ENCODE data around the gene GRM7. TPM values are rescaled to one million over a fixed set of nuclear protein-coding genes. Genes with fewer than 3 reads are reported as not detected.

GRM7 gene
- total RNA-seq, 1 experiment from 2014 or later, result 0.28 TPM

DNA sequence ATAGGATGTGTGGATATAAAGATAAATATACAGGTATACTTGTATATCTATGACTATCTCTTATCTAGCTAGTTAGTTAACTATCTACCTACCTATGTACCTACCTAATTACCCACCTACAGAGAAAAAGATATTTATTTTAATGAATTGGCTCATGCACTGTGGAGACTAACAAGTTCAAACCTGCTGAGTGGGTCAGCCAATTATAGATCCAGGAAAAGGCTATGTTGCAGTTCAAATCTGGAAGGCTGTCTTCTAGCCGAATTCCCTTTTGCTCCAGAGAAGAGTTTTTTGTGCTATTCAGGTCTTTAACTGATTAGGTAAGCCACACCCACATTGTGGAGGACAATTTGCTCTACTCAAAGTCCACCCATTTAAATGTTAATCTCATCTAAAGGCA, 335.0 kb downstream of the GRM7 start:
- TF ChIP-seq, protein P1, sequence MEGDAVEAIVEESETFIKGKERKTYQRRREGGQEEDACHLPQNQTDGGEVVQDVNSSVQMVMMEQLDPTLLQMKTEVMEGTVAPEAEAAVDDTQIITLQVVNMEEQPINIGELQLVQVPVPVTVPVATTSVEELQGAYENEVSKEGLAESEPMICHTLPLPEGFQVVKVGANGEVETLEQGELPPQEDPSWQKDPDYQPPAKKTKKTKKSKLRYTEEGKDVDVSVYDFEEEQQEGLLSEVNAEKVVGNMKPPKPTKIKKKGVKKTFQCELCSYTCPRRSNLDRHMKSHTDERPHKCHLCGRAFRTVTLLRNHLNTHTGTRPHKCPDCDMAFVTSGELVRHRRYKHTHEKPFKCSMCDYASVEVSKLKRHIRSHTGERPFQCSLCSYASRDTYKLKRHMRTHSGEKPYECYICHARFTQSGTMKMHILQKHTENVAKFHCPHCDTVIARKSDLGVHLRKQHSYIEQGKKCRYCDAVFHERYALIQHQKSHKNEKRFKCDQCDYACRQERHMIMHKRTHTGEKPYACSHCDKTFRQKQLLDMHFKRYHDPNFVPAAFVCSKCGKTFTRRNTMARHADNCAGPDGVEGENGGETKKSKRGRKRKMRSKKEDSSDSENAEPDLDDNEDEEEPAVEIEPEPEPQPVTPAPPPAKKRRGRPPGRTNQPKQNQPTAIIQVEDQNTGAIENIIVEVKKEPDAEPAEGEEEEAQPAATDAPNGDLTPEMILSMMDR (conservative IDR thresholded peaks at IDR 0.05), result no peak
- H3K23ac ChIP-seq (ENCODE audit: insufficient read length, low read depth, low read length), result no peak overlapping the region
- no peak for DNase-seq

More for the DNA sequence above, 335.0 kb downstream of the GRM7 start:
- Mint-ChIP-seq H3K27me3 (ENCODE audit: low read depth) (no peaks in the 10 kb centered on the region), H3K36me3 (ENCODE audit: insufficient read depth in 1 of 3, low read depth in 3 of 3) (no peaks in the 10 kb centered on the region; a peak in 1 of 7 replicates), H3K4me1 (peaks cover 0 to 2% of the 10 kb centered on the region in 2 experiments; a peak in 1 of 4 replicates), H3K9me3 (peaks cover 0 to 4% of the 10 kb centered on the region in 2 experiments; a peak in 2 of 5 replicates), H3K4me3 (no peak overlapping the region), H3K27ac (no peak overlapping the region)
- Histone ChIP-seq H3K23me2 (ENCODE audit: insufficient read length, low read depth, low read length, poor library complexity, severe bottlenecking) (no peaks in the 10 kb centered on the region), H3K56ac (ENCODE audit: insufficient read length, low read depth, low read length) (no peak overlapping the region), H3K4me1 (ENCODE audit: insufficient read depth, low read length) (no peaks in the 10 kb centered on the region), H2AK5ac (ENCODE audit: insufficient read length, low read length) (no peak overlapping the region), H4K8ac (replicated peaks; ENCODE audit: insufficient read length, low read depth, low read length) (no peak overlapping the region), H2BK20ac (ENCODE audit: low read depth, low read length, poor library complexity, severe bottlenecking) (no peak overlapping the region), H3K79me2 (ENCODE audit: insufficient read depth, low read length) (no peaks in the 10 kb centered on the region), H3K4ac (ENCODE audit: low read depth, low read length) (no peak overlapping the region), H3K27me3 (ENCODE audit: insufficient read depth, low read length) (no peaks in the 10 kb centered on the region), H3K18ac (ENCODE audit: insufficient read length, low read depth, low read length) (no peak overlapping the region), H3K27ac (ENCODE audit: insufficient read length, low read depth, low read length) (no peak overlapping the region), H3T11ph (ENCODE audit: low read length) (no peak overlapping the region), H2BK120ac (ENCODE audit: low read depth, low read length, poor library complexity, severe bottlenecking) (no peak overlapping the region), H2BK15ac (ENCODE audit: low read depth, low read length) (no peak overlapping the region), H4K91ac (ENCODE audit: insufficient read length, low read depth, low read length) (no peak overlapping the region), H3K9me3 (ENCODE audit: control insufficient read depth, low read depth, low read length) (no peaks in the 10 kb centered on the region), H3K4me2 (ENCODE audit: insufficient read depth, insufficient read length, low read length) (no peak overlapping the region), H4K20me1 (ENCODE audit: control insufficient read depth, insufficient read depth, insufficient read length) (no peaks in the 10 kb centered on the region), H4K5ac (ENCODE audit: insufficient read length, low read depth, low read length) (no peak overlapping the region), H3K14ac (ENCODE audit: insufficient read depth, low read length) (no peak overlapping the region), H2BK5ac (ENCODE audit: insufficient read length, low read length) (no peak overlapping the region), H3K9ac (ENCODE audit: extremely low read depth, insufficient read length, low read length) (no peak overlapping the region), H3K79me1 (ENCODE audit: insufficient read depth, low read depth, low read length, poor library complexity, severe bottlenecking) (no peaks in the 10 kb centered on the region), H2AFZ (ENCODE audit: low read length) (no peak overlapping the region), H2BK12ac (ENCODE audit: insufficient read length, low read depth, low read length) (no peak overlapping the region)
- WGBS (ENCODE audit: extremely low coverage, insufficient read length, low lambda C conversion rate), result no CpG with 5 or more reads among the region's 1 CpG
